Loucy (cell line): ENCODE results near the gene ZMYND15.

Source experiments
- H2AFZ ChIP-seq: fragments of 200-600 bp; sonication (generic); 2 replicates; pipeline ENCODE4 v1.6.0; 2016; ENCODE audit warnings: antibody characterized with exemption, mild to moderate bottlenecking, low read length, moderate library complexity
- H3F3A ChIP-seq: fragments of 200-600 bp; 2 replicates; pipeline ENCODE4 v1.6.0; 2016; ENCODE audit warnings: antibody characterized with exemption, low read depth, mild to moderate bottlenecking
- H3K27me3 ChIP-seq: fragments of 200-600 bp; sonication (generic); 2 replicates; pipeline ENCODE4 v1.6.1; 2014; ENCODE audit warnings: low read length, mild to moderate bottlenecking; ENCODE audit not compliant: insufficient read depth, poor library complexity, severe bottlenecking
- H3K36me3 ChIP-seq: fragments of 200-600 bp; sonication (generic); 2 replicates; pipeline ENCODE4 v1.6.1; 2016; ENCODE audit warnings: low read length; ENCODE audit not compliant: insufficient read depth
- H3K4me1 ChIP-seq: fragments of 200-600 bp; sonication (generic); 2 replicates; pipeline ENCODE4 v1.5.1; 2014; ENCODE audit warnings: low read length, mild to moderate bottlenecking; ENCODE audit not compliant: insufficient read depth, poor library complexity, severe bottlenecking
- H3K4me2 ChIP-seq: fragments of 200-600 bp; sonication (generic); 2 replicates; pipeline ENCODE4 v1.6.0; 2014; ENCODE audit warnings: antibody characterized with exemption, low read length, low read depth, mild to moderate bottlenecking; ENCODE audit not compliant: poor library complexity, severe bottlenecking
- H3K4me3 ChIP-seq: fragments of 200-600 bp; sonication (generic); 2 replicates; pipeline ENCODE4 v1.5.1; 2014; ENCODE audit warnings: low read length, mild to moderate bottlenecking, mixed read lengths; ENCODE audit not compliant: poor library complexity, severe bottlenecking
- H3K79me2 ChIP-seq: fragments of 200-600 bp; sonication (generic); 2 replicates; pipeline ENCODE4 v1.6.1; 2014; ENCODE audit warnings: low read length; ENCODE audit not compliant: insufficient read depth
- H3K9ac ChIP-seq: fragments of 200-600 bp; sonication (generic); 2 replicates; pipeline ENCODE4 v1.6.0; 2014; ENCODE audit warnings: mild to moderate bottlenecking, low read depth, low read length, moderate library complexity; ENCODE audit not compliant: poor library complexity, severe bottlenecking
- H3K9me2 ChIP-seq: fragments of 200-600 bp; sonication (generic); replicated peaks from 2 replicates; pipeline ENCODE4 v1.6.1; 2016; ENCODE audit warnings: low read depth, low read length, mixed read lengths
- H3K9me3 ChIP-seq: fragments of 200-600 bp; sonication (generic); 2 replicates; pipeline ENCODE4 v1.6.1; 2014; ENCODE audit warnings: mild to moderate bottlenecking, antibody characterized with exemption, low read length, low read depth; ENCODE audit not compliant: insufficient read depth
- H4K20me1 ChIP-seq: fragments of 200-600 bp; sonication (generic); 2 replicates; pipeline ENCODE4 v1.6.0; 2014; ENCODE audit warnings: antibody characterized with exemption, low read length, mild to moderate bottlenecking; ENCODE audit not compliant: insufficient read depth, poor library complexity, severe bottlenecking
- EZH2phosphoT487 ChIP-seq: fragments of 200-600 bp; IDR thresholded peaks from 2 replicates; pipeline ENCODE4 v1.6.1; 2018; ENCODE audit warnings: antibody characterized with exemption, mild to moderate bottlenecking, moderate library complexity, borderline replicate concordance
- TF ChIP-seq, protein P1 (sequence below): fragments of 200-600 bp; sonication (generic); conservative IDR thresholded peaks from 2 replicates; pipeline ENCODE4 v1.5.1; 2014; ENCODE audit warnings: mild to moderate bottlenecking, antibody characterized with exemption, low read length

ZMYND15 gene

DNA sequence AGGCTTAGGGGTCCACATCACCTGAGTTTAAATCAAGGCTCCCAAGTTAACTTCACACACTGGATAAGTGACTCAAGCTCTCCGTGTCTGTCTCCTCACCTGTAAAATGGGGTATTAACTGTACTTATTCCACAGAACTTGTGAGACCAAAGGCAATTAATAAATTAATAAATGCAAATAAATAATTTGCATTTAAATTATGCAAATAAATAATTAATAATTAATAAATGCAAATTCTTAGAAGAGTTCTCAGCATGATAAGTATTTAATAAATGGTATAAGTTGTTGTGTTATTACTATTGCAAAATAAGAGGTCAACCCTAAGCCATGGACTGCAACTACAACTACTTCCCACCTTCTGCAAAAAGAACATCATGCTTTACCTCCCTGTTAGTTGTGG, 13.8 kb downstream of the ZMYND15 start:
- H3K9ac ChIP-seq = no peak overlapping the region
- no peaks in the 10 kb centered on the region for H3K27me3 ChIP-seq
- H2AFZ ChIP-seq = 0 out of 2 replicates have a peak overlapping the region, but pooled peaks have one; percentile 33
- H3K4me2 ChIP-seq = no peak overlapping the region
- H3K4me1 ChIP-seq = no peaks in the 10 kb centered on the region
- H3K36me3 ChIP-seq = no peaks in the 10 kb centered on the region
- H3K79me2 ChIP-seq = no peaks in the 10 kb centered on the region
- H4K20me1 ChIP-seq = no peaks in the 10 kb centered on the region
- no peaks in the 10 kb centered on the region for H3K9me3 ChIP-seq
- no peaks in the 10 kb centered on the region for H3F3A ChIP-seq
- no peaks in the 10 kb centered on the region for H3K9me2 ChIP-seq
- H3K4me3 ChIP-seq = no peak overlapping the region
- no peak for TF ChIP-seq EZH2phosphoT487
- TF ChIP-seq, protein P1, sequence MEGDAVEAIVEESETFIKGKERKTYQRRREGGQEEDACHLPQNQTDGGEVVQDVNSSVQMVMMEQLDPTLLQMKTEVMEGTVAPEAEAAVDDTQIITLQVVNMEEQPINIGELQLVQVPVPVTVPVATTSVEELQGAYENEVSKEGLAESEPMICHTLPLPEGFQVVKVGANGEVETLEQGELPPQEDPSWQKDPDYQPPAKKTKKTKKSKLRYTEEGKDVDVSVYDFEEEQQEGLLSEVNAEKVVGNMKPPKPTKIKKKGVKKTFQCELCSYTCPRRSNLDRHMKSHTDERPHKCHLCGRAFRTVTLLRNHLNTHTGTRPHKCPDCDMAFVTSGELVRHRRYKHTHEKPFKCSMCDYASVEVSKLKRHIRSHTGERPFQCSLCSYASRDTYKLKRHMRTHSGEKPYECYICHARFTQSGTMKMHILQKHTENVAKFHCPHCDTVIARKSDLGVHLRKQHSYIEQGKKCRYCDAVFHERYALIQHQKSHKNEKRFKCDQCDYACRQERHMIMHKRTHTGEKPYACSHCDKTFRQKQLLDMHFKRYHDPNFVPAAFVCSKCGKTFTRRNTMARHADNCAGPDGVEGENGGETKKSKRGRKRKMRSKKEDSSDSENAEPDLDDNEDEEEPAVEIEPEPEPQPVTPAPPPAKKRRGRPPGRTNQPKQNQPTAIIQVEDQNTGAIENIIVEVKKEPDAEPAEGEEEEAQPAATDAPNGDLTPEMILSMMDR = no peak

DNA sequence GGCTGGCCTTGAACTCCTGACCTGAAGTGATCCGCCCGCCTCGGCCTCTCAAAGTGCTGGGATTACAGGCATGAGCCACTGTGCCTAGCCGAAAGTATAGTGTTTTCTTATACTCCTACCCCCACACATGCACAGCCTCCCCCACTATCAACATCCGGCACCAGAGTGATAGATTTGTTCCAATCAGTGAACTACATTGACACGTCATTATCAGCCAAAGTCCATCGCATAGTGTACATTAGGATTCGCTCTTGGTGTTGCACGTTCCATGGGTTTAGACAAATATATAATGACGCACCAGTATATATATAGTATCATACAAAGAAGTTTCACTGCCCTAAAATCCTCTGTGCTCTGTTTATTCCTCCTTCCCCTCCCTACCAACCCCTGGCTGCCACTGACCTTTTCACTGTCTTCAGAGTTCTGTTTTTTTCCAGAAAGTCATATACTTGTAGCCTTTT, 20.2 kb downstream of the ZMYND15 start:
- no peak overlapping the region for H2AFZ ChIP-seq
- no peaks in the 10 kb centered on the region for H3K79me2 ChIP-seq
- H3K4me1 ChIP-seq = no peaks in the 10 kb centered on the region
- no peaks in the 10 kb centered on the region for H3K9me3 ChIP-seq
- no peaks in the 10 kb centered on the region for H3K9me2 ChIP-seq
- H3K27me3 ChIP-seq = no peaks in the 10 kb centered on the region
- H3K4me3 ChIP-seq = no peak overlapping the region
- H3K9ac ChIP-seq = no peak overlapping the region
- no peak overlapping the region for H3K4me2 ChIP-seq
- TF ChIP-seq EZH2phosphoT487 = no peak
- TF ChIP-seq, protein P1 = no peak
- H4K20me1 ChIP-seq = no peaks in the 10 kb centered on the region
- no peaks in the 10 kb centered on the region for H3F3A ChIP-seq
- H3K36me3 ChIP-seq = no peaks in the 10 kb centered on the region

DNA sequence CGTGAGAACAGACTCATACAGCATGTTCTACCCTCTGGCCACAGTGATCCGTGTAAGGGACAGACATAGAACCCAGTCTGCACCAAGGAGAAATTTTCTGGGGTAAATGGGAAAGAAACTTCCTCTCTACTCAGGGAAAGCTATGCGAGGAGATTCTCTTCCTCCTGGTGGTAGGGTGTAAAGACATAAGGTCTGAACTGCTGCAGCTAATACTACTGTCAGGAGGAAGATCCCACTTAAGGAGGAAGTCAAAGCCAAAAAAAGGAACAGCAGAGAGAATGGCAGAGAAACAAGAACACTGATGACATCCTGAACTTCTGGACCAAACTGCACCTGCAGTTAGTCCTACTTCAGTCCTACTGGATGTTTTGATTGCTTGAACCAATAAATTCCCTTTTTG, 25.0 kb downstream of the ZMYND15 start:
- H3K9me2 ChIP-seq = no peaks in the 10 kb centered on the region
- H3K36me3 ChIP-seq = no peaks in the 10 kb centered on the region
- no peaks in the 10 kb centered on the region for H3F3A ChIP-seq
- H3K9me3 ChIP-seq = no peaks in the 10 kb centered on the region
- no peaks in the 10 kb centered on the region for H3K4me1 ChIP-seq
- H3K79me2 ChIP-seq = no peaks in the 10 kb centered on the region
- no peak overlapping the region for H3K4me3 ChIP-seq
- no peak overlapping the region for H3K9ac ChIP-seq
- no peaks in the 10 kb centered on the region for H4K20me1 ChIP-seq
- TF ChIP-seq, protein P1 = no peak
- no peaks in the 10 kb centered on the region for H3K27me3 ChIP-seq
- peak overlapping the region; percentile 44; the same call in 1 of the 2 replicates for H2AFZ ChIP-seq
- no peak overlapping the region for H3K4me2 ChIP-seq
